Neutrophil (primary cell): ENCODE data around the gene SLC30A3.

Experiments used
- H3K27ac ChIP-seq: fragments of 200-600 bp; sonication (generic); 2 replicates; pipeline ENCODE4 v1.5.1; 2016; ENCODE audit warnings: mild to moderate bottlenecking, moderate library complexity
- H3K27me3 ChIP-seq: fragments of 200-600 bp; sonication (generic); 2 replicates; pipeline ENCODE4 v1.6.0; 2016; ENCODE audit warnings: mild to moderate bottlenecking
- H3K36me3 ChIP-seq: fragments of 200-600 bp; sonication (generic); 2 replicates; pipeline ENCODE4 v1.5.1; 2017
- H3K4me1 ChIP-seq, 2 experiments: fragments of 200-600 bp in 1 of 2; sonication (generic) in 1 of 2; 1 replicate in 1 of 2; 2 replicates in 1 of 2; pipeline versions ENCODE4 v1.5.1 to v1.6.1; 2013 to 2016; ENCODE audit warnings: low read depth in 1 of 2, low read length in 1 of 2, mild to moderate bottlenecking in 1 of 2, moderate library complexity in 1 of 2; ENCODE audit not compliant: control insufficient read depth in 1 of 2, insufficient read depth in 1 of 2
- H3K4me3 ChIP-seq, 2 experiments: fragments of 200-600 bp in 1 of 2; sonication (generic) in 1 of 2; 1 replicate in 1 of 2; 2 replicates in 1 of 2; pipeline ENCODE4 v1.5.1; 2013 to 2016; ENCODE audit warnings: low read depth in 1 of 2, low read length in 1 of 2, mild to moderate bottlenecking in 1 of 2, moderate library complexity in 1 of 2
- H3K9me3 ChIP-seq: fragments of 200-600 bp; sonication (generic); 2 replicates; pipeline ENCODE4 v1.5.1; 2016
- CTCF ChIP-seq: fragments of 200-600 bp; sonication (generic); IDR thresholded peaks from 2 replicates; pipeline ENCODE4 v1.5.1; 2016; ENCODE audit warnings: antibody characterized with exemption

The SLC30A3 gene

GRCh38 chr2:27205206-27205605 is 57.6 kb downstream of the SLC30A3 start:
- no peak for TF ChIP-seq CTCF
- Histone ChIP-seq H3K4me1 (no peaks in the 10 kb centered on the region), H3K36me3 (peaks cover 14% of the 10 kb centered on the region), H3K4me3 (no peak overlapping the region), H3K27ac (no peak overlapping the region), H3K9me3 (no peaks in the 10 kb centered on the region), H3K27me3 (no peaks in the 10 kb centered on the region)

- H3K36me3 ChIP-seq: peaks cover 14% of the 10 kb centered on the region
These were observed 58.3 kb downstream of the SLC30A3 start for GRCh38 chr2:27204566-27204965.

GRCh38 chr2:27203741-27204140 is 59.1 kb downstream of the SLC30A3 start:
- H3K27ac ChIP-seq: no peak overlapping the region
- no peaks in the 10 kb centered on the region for H3K27me3 ChIP-seq
- no peak overlapping the region for H3K4me3 ChIP-seq
- no peaks in the 10 kb centered on the region for H3K9me3 ChIP-seq
- peaks cover 14% of the 10 kb centered on the region for H3K36me3 ChIP-seq
- H3K4me1 ChIP-seq: no peaks in the 10 kb centered on the region
- no peak for TF ChIP-seq CTCF

More at GRCh38 chr2:27204566-27204965, 58.3 kb downstream of the SLC30A3 start:
- no peaks in the 10 kb centered on the region for H3K4me1 ChIP-seq
- H3K4me3 ChIP-seq: no peak overlapping the region
- no peak overlapping the region for H3K27ac ChIP-seq
- no peaks in the 10 kb centered on the region for H3K27me3 ChIP-seq
- no peak for TF ChIP-seq CTCF
- no peaks in the 10 kb centered on the region for H3K9me3 ChIP-seq
